Measurements from ENCODE around the gene LTV1.

DNA sequence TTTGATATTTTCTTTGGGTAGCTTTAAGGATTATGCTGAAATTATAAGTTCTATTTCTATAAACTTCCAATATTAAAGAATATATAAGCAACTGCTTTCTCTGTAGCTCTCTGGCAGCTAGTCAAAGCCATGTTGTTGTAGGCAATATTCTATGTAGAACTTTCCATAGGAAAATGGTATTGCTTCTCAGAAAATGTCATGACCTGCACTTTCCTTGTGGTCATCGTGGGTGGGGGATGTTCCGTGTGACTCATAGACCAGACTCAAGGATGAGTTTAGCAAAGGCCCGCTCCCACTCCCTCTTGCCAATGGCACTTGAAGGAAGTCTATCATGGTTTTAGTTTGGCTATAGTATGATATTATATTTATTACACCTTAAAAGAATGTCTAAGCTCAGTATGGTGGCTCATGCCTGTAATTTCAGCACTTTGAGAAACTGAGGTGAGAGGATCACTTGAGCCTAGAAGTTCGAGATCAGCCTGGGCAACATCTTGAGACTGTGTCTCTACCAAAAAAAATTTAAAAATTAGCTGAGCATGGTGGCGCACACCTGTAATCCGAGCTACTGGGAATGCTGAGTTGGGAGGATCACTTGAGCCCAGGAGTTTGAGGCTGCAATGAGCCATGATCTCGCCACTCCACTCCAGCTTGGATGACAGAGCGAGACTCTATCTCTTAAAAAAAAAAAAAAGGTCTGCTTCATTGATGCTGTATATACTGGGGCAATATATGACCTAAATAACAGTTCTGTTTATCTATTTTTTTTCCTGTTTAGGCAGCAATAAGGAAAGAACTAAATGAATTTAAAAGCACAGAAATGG lies 36.6 kb upstream of the LTV1 start:
- TF ChIP-seq POLR2AphosphoS5 (IDR thresholded peaks at IDR 0.05) = no peak
- TF ChIP-seq EZH2 (IDR thresholded peaks at IDR 0.05; ENCODE audit: borderline replicate concordance, insufficient read depth, low read length, poor library complexity, severe bottlenecking) = no peak
- TF ChIP-seq, protein P1, sequence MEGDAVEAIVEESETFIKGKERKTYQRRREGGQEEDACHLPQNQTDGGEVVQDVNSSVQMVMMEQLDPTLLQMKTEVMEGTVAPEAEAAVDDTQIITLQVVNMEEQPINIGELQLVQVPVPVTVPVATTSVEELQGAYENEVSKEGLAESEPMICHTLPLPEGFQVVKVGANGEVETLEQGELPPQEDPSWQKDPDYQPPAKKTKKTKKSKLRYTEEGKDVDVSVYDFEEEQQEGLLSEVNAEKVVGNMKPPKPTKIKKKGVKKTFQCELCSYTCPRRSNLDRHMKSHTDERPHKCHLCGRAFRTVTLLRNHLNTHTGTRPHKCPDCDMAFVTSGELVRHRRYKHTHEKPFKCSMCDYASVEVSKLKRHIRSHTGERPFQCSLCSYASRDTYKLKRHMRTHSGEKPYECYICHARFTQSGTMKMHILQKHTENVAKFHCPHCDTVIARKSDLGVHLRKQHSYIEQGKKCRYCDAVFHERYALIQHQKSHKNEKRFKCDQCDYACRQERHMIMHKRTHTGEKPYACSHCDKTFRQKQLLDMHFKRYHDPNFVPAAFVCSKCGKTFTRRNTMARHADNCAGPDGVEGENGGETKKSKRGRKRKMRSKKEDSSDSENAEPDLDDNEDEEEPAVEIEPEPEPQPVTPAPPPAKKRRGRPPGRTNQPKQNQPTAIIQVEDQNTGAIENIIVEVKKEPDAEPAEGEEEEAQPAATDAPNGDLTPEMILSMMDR (IDR thresholded peaks at IDR 0.05; ENCODE audit: poor library complexity, severe bottlenecking) = no peak
- no peak for TF ChIP-seq TAF1 (IDR thresholded peaks at IDR 0.05; ENCODE audit: low read depth)
- TF ChIP-seq REST (IDR thresholded peaks at IDR 0.05; ENCODE audit: borderline replicate concordance) = no peak
- no peak for TF ChIP-seq SMC3 (conservative IDR thresholded peaks at IDR 0.05; ENCODE audit: poor library complexity)
- TF ChIP-seq EP300 (conservative IDR thresholded peaks at IDR 0.05; ENCODE audit: poor library complexity, severe bottlenecking) = no peak
- no peak for TF ChIP-seq RAD21 (conservative IDR thresholded peaks at IDR 0.05)

Data from neural cell (in vitro differentiated cells).